Activated B cell treated with CpG ODN at 0.5 μM for 24 hours (primary cell): ENCODE results near the gene NASP. TPM values are rescaled to one million over a fixed set of nuclear protein-coding genes. Genes with fewer than 3 reads are reported as not detected.

ENCODE experiments used
- ATAC-seq: fragments of 200-7000 bp; cut with Tn5 transposase; one replicate; pipeline ENCODE4 v1.10.0; 2021; ENCODE audit warnings: low read depth, mild to moderate bottlenecking, moderate library complexity
- CTCF ChIA-PET: fragments of 350-600 bp; sonication (Branson Sonifier 250); formaldehyde crosslinking; loops from one replicate; lab custom pipeline; 2021; ENCODE audit warnings: antibody characterized with exemption; lab: Charles Lee
- POLR2A ChIA-PET: fragments of 350-600 bp; sonication (Branson Sonifier 250); formaldehyde crosslinking; loops from one replicate; lab custom pipeline; 2021; ENCODE audit warnings: antibody characterized with exemption; lab: Charles Lee
- DNase-seq: peaks from one replicate; pipeline ENCODE4 v3.0.0; 2022
- H3K27ac Mint-ChIP-seq: one replicate; pipeline ENCODE4 v1.8.0; 2020; ENCODE audit warnings: mixed read lengths
- H3K27me3 Mint-ChIP-seq: one replicate; pipeline ENCODE4 v1.8.0; 2021; ENCODE audit warnings: mixed read lengths
- H3K36me3 Mint-ChIP-seq: one replicate; pipeline ENCODE4 v1.8.0; 2021; ENCODE audit warnings: low read depth, mixed read lengths
- H3K4me1 Mint-ChIP-seq: one replicate; pipeline ENCODE4 v1.8.0; 2021; ENCODE audit warnings: mixed read lengths
- H3K4me3 Mint-ChIP-seq: one replicate; pipeline ENCODE4 v1.8.0; 2020; ENCODE audit warnings: mild to moderate bottlenecking, mixed read lengths
- H3K9me3 Mint-ChIP-seq: one replicate; pipeline ENCODE4 v1.8.0; 2020; ENCODE audit warnings: mixed read lengths
- CTCF ChIP-seq: fragments of 200-600 bp; IDR thresholded peaks from one replicate; pipeline ENCODE4 v1.8.0; 2022; ENCODE audit warnings: antibody characterized with exemption, mild to moderate bottlenecking
- intact Hi-C: fragments of 100-400 bp; cut with micrococcal nuclease; formaldehyde crosslinking; loops from one replicate; pipeline ENCODE4 v1.15.1; 2024
- total RNA-seq: library from RNA; stranded (reverse); gene quantifications from 2 replicates; pipeline ENCODE4 v1.2.3, GENCODE V29; 2022

The NASP gene
- total RNA-seq, 1 donor from 2014 or later: 204 TPM

GRCh38 chr1:45620588-45621500 lies 37.0 kb downstream of the NASP start:
- DNase-seq: no peak
- POLR2A ChIA-PET: no interaction called here
- H3K4me1 Mint-ChIP-seq: peaks cover 8% of the 10 kb centered on the region
- peaks cover 66% of the 10 kb centered on the region for H3K36me3 Mint-ChIP-seq
- intact Hi-C loops: no loop called here
- no peaks in the 10 kb centered on the region for H3K27me3 Mint-ChIP-seq
- CTCF ChIA-PET: no interaction called here
- no peak for ATAC-seq
- H3K4me3 Mint-ChIP-seq: no peak overlapping the region
- H3K27ac Mint-ChIP-seq: no peak overlapping the region
- TF ChIP-seq CTCF: no peak
- H3K9me3 Mint-ChIP-seq: no peaks in the 10 kb centered on the region

GRCh38 chr1:45621501-45621836 lies 37.6 kb downstream of the NASP start:
- POLR2A ChIA-PET: no interaction called here
- H3K4me1 Mint-ChIP-seq: peaks cover 2% of the 10 kb centered on the region
- CTCF ChIA-PET: no interaction called here
- H3K27me3 Mint-ChIP-seq: no peaks in the 10 kb centered on the region
- peaks cover 62% of the 10 kb centered on the region for H3K36me3 Mint-ChIP-seq
- no peak overlapping the region for H3K27ac Mint-ChIP-seq
- H3K9me3 Mint-ChIP-seq: no peaks in the 10 kb centered on the region
- no peak for ATAC-seq
- intact Hi-C loops: no loop called here
- no peak for DNase-seq
- no peak overlapping the region for H3K4me3 Mint-ChIP-seq
- TF ChIP-seq CTCF: no peak

GRCh38 chr1:45621895-45622523 lies 38.2 kb downstream of the NASP start:
- H3K27me3 Mint-ChIP-seq: no peaks in the 10 kb centered on the region
- no peak overlapping the region for H3K4me3 Mint-ChIP-seq
- no peak overlapping the region for H3K27ac Mint-ChIP-seq
- ATAC-seq (no peak), DNase-seq (no peak)
- no peak for TF ChIP-seq CTCF
- POLR2A ChIA-PET: no interaction called here
- intact Hi-C loops: no loop called here
- peaks cover 61% of the 10 kb centered on the region for H3K36me3 Mint-ChIP-seq
- no peaks in the 10 kb centered on the region for H3K9me3 Mint-ChIP-seq
- H3K4me1 Mint-ChIP-seq: no peaks in the 10 kb centered on the region
- CTCF ChIA-PET: no interaction called here

GRCh38 chr1:45622524-45623394 lies 38.9 kb downstream of the NASP start:
- no peak for DNase-seq
- no peaks in the 10 kb centered on the region for H3K4me1 Mint-ChIP-seq
- no peak overlapping the region for H3K4me3 Mint-ChIP-seq
- no peak for TF ChIP-seq CTCF
- H3K36me3 Mint-ChIP-seq: peaks cover 60% of the 10 kb centered on the region
- intact Hi-C loops: no loop called here
- H3K27ac Mint-ChIP-seq: no peak overlapping the region
- no peaks in the 10 kb centered on the region for H3K9me3 Mint-ChIP-seq
- no peaks in the 10 kb centered on the region for H3K27me3 Mint-ChIP-seq
- POLR2A ChIA-PET: interaction anchor here (0.6 to 0.8 kb wide), 4 partner anchors 15 to 180 kb away, joined by 3 to 4 read pairs (median 4); no protein-coding TSS in a partner anchor
- ATAC-seq: no peak
- CTCF ChIA-PET: no interaction called here
